NCI-H69 (cell line): ENCODE data around the gene GAREM1.
"Not testable (repeated sequence)": the region's sequence is repeated elsewhere in the genome, so short reads cannot be mapped to it uniquely, and the experiment has no call there.

Experiments
- DNase-seq: peaks from one replicate; lab custom pipeline; 2025; lab: John Stamatoyannopoulos, UW

The GAREM1 gene

DNA sequence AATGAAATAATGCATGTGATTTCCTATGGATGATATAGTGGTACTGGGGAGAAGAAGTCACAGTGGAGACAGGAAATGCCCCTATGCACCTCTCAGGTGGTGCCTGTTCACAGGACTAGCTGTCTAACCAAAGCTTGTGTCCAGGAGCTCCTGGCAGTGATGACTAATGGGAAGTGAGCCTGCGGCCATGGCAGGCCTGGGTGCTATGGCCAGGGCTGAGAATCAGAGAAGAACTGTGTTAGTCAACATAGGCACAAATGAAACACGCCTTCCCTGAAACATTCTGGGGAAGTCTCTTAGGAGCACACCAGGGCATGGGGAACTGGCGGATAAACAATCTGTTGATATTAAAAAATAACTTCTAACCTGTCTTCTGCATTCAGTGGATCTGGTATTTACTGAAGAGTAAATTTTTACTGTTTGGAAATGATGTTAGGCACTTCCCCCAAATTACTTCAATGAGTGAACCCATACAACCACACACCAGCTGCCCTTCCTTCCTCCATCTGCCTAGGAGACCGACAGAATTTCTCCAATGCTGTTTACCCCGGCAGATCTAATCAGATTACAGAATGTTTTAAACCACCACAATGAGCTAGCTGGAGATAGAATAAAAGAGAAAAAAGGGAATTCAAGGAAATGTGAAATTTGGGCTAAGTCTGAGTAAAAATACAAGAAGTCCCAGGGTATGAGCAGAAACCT, 213.4 kb downstream of the GAREM1 start:
- DNase-seq: peak; percentile 29

- DNase-seq: no peak
These were observed 215.1 kb downstream of the GAREM1 start for GRCh38 chr18:32255570-32255969.

- DNase-seq: no peak
These were observed 218.4 kb downstream of the GAREM1 start for GRCh38 chr18:32252141-32252860.

DNA sequence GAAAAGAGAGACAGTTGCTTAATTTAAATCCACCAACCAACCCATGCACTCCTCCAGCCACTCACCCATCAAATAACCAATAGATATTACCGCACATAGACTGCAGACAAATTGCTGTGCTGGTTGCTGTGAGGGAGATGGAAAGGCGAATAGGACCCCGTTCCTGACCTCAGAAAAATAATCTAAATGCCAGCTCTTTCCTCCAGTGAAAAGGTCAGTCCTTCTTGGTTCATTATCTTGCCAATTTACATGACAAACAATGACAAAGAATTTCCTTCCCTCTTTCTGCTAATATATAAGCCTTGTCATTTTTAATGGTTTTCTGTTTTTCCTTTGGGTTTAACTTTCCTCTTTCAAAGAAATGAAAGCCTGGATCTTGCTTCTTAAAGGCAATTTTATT, 219.2 kb downstream of the GAREM1 start:
- no peak for DNase-seq

- DNase-seq: no peak
These were observed 221.3 kb downstream of the GAREM1 start for GRCh38 chr18:32249147-32249929.

DNA sequence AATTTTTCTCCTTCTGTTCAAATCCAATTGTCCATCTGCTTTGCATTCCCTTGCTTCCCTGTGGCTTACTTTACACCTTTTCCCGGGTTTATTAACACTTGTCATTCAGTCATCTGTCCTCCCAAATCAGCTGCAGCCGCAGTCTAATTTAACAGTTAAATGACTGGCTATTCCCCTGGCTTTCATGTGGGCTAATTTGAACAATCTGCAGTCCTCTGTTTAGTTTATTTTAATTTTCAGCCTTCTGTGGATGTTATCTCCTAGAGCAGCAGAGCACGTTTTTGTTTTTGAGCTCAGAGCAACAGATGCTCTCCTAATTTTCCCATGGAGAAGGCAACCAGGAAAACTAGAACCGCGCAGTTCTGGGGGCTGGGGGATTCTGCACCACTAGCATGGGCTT, 225.8 kb downstream of the GAREM1 start:
- no peak for DNase-seq

- no peak for DNase-seq
These were observed 227.3 kb downstream of the GAREM1 start for GRCh38 chr18:32243358-32243757.

- no peak for DNase-seq
These were observed 228.3 kb downstream of the GAREM1 start for GRCh38 chr18:32242395-32242794.

GRCh38 chr18:32238635-32239268, 231.9 kb downstream of the GAREM1 start:
- DNase-seq: peak; percentile 38

DNA sequence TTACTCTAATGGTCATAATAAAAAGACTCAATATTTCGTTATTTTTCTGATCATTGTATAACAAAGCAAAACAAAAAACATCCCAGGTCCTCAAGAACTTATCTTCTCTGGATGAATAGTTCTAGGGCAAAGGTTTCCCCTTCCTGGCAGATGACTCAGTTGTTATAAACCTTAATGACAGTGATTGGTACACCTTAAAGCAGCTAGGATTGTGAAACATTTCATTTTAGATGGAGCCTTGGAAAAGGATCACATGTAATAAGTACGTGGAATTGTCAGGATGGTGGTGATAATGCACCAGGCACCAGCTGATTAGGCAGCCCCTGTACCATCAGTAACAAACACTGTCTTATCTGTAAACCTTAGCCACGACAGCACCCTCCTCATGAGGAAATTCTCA, 233.6 kb downstream of the GAREM1 start:
- DNase-seq: no peak

- not testable (repeated sequence) for DNase-seq
These were observed 237.3 kb downstream of the GAREM1 start for GRCh38 chr18:32233348-32233747.

- no peak for DNase-seq
These were observed 251.2 kb downstream of the GAREM1 start for GRCh38 chr18:32219431-32220018.

GRCh38 chr18:32216390-32216789, 254.3 kb downstream of the GAREM1 start:
- no peak for DNase-seq

- peak; percentile 35 for DNase-seq
These were observed 257.0 kb downstream of the GAREM1 start for GRCh38 chr18:32213693-32214092.
